IPS-18a (cell line): ENCODE measurements around the gene RASSF3.
A peak's percentile ranks its signal among the peaks of the same experiment; 100 is the strongest.
"Not testable (repeated sequence)": the region's sequence is repeated elsewhere in the genome, so short reads cannot be mapped to it uniquely, and the experiment has no call there.

Source experiments
- H3K27ac ChIP-seq: one replicate; pipeline ENCODE4 v1.5.1; 2013; ENCODE audit warnings: low read length
- H3K27me3 ChIP-seq: one replicate; pipeline ENCODE4 v1.6.1; 2013; ENCODE audit warnings: mild to moderate bottlenecking, low read length; ENCODE audit not compliant: control insufficient read depth, insufficient read depth
- H3K36me3 ChIP-seq: one replicate; pipeline ENCODE4 v1.6.1; 2013; ENCODE audit warnings: low read depth, low read length; ENCODE audit not compliant: control insufficient read depth
- H3K4me1 ChIP-seq: one replicate; pipeline ENCODE4 v1.6.1; 2013; ENCODE audit warnings: low read depth, low read length; ENCODE audit not compliant: control insufficient read depth
- H3K4me3 ChIP-seq: one replicate; pipeline ENCODE4 v1.5.1; 2013; ENCODE audit warnings: low read length
- H3K9ac ChIP-seq: one replicate; pipeline ENCODE4 v1.6.1; 2013; ENCODE audit warnings: mild to moderate bottlenecking, low read length, moderate library complexity
- H3K9me3 ChIP-seq: one replicate; pipeline ENCODE4 v1.6.1; 2013; ENCODE audit warnings: low read depth, low read length; ENCODE audit not compliant: control insufficient read depth

The RASSF3 gene

GRCh38 chr12:64624035-64624434 lies 13.7 kb downstream of the RASSF3 start:
- H3K4me1 ChIP-seq = peaks cover 21% of the 10 kb centered on the region
- H3K27ac ChIP-seq = no peak overlapping the region
- no peaks in the 10 kb centered on the region for H3K9me3 ChIP-seq
- H3K4me3 ChIP-seq = no peak overlapping the region
- H3K36me3 ChIP-seq = no peaks in the 10 kb centered on the region
- no peaks in the 10 kb centered on the region for H3K27me3 ChIP-seq
- no peak overlapping the region for H3K9ac ChIP-seq

GRCh38 chr12:64625243-64626077 lies 15.2 kb downstream of the RASSF3 start:
- H3K9me3 ChIP-seq = no peaks in the 10 kb centered on the region
- no peak overlapping the region for H3K4me3 ChIP-seq
- H3K27ac ChIP-seq = peak overlapping the region; percentile 62
- peaks cover 21% of the 10 kb centered on the region for H3K4me1 ChIP-seq
- no peaks in the 10 kb centered on the region for H3K36me3 ChIP-seq
- peak overlapping the region; percentile 9 for H3K9ac ChIP-seq
- no peaks in the 10 kb centered on the region for H3K27me3 ChIP-seq

- not testable (repeated sequence) for H3K36me3 ChIP-seq
Observed at GRCh38 chr12:64626588-64626987, 16.3 kb downstream of the RASSF3 start.

GRCh38 chr12:64627771-64628170 lies 17.5 kb downstream of the RASSF3 start:
- Histone ChIP-seq H3K27ac (no peak overlapping the region), H3K9ac (no peak overlapping the region), H3K4me3 (no peak overlapping the region), H3K36me3 (no peaks in the 10 kb centered on the region), H3K9me3 (no peaks in the 10 kb centered on the region), H3K27me3 (no peaks in the 10 kb centered on the region), H3K4me1 (peaks cover 21% of the 10 kb centered on the region)

More at GRCh38 chr12:64626588-64626987, 16.3 kb downstream of the RASSF3 start:
- peaks cover 21% of the 10 kb centered on the region for H3K4me1 ChIP-seq
- not testable (repeated sequence) for H3K27me3 ChIP-seq, H3K4me3 ChIP-seq, H3K27ac ChIP-seq, H3K9ac ChIP-seq, H3K9me3 ChIP-seq

GRCh38 chr12:64631197-64631596 lies 20.9 kb downstream of the RASSF3 start:
- Histone ChIP-seq H3K9ac (no peak overlapping the region), H3K9me3 (no peaks in the 10 kb centered on the region), H3K4me3 (no peak overlapping the region), H3K4me1 (peaks cover 9% of the 10 kb centered on the region), H3K27me3 (no peaks in the 10 kb centered on the region), H3K36me3 (peaks cover 3% of the 10 kb centered on the region), H3K27ac (no peak overlapping the region)

- no peak overlapping the region for H3K27ac ChIP-seq
- H3K9me3 ChIP-seq = no peaks in the 10 kb centered on the region
- peaks cover 3% of the 10 kb centered on the region for H3K36me3 ChIP-seq
- H3K27me3 ChIP-seq = no peaks in the 10 kb centered on the region
- H3K4me1 ChIP-seq = peaks cover 10% of the 10 kb centered on the region
- no peak overlapping the region for H3K4me3 ChIP-seq
- H3K9ac ChIP-seq = no peak overlapping the region
Observed at GRCh38 chr12:64633011-64633939, 23.0 kb downstream of the RASSF3 start.

GRCh38 chr12:64633940-64634337 lies 23.6 kb downstream of the RASSF3 start:
- no peak overlapping the region for H3K4me3 ChIP-seq
- no peaks in the 10 kb centered on the region for H3K27me3 ChIP-seq
- peaks cover 3% of the 10 kb centered on the region for H3K36me3 ChIP-seq
- no peaks in the 10 kb centered on the region for H3K9me3 ChIP-seq
- no peak overlapping the region for H3K27ac ChIP-seq
- peaks cover 10% of the 10 kb centered on the region for H3K4me1 ChIP-seq
- no peak overlapping the region for H3K9ac ChIP-seq

GRCh38 chr12:64634508-64635092 lies 24.3 kb downstream of the RASSF3 start:
- H3K4me3 ChIP-seq = no peak overlapping the region
- no peaks in the 10 kb centered on the region for H3K9me3 ChIP-seq
- H3K27ac ChIP-seq = no peak overlapping the region
- H3K9ac ChIP-seq = no peak overlapping the region
- no peaks in the 10 kb centered on the region for H3K27me3 ChIP-seq
- H3K36me3 ChIP-seq = peaks cover 3% of the 10 kb centered on the region
- H3K4me1 ChIP-seq = peaks cover 10% of the 10 kb centered on the region

- H3K9ac ChIP-seq = no peak overlapping the region
- no peaks in the 10 kb centered on the region for H3K9me3 ChIP-seq
- no peak overlapping the region for H3K27ac ChIP-seq
- H3K4me3 ChIP-seq = no peak overlapping the region
- peaks cover 10% of the 10 kb centered on the region for H3K4me1 ChIP-seq
- H3K27me3 ChIP-seq = no peaks in the 10 kb centered on the region
- peaks cover 3% of the 10 kb centered on the region for H3K36me3 ChIP-seq
Observed at GRCh38 chr12:64635356-64635998, 25.2 kb downstream of the RASSF3 start.

- Histone ChIP-seq H3K4me3 (no peak overlapping the region), H3K27me3 (no peaks in the 10 kb centered on the region), H3K9me3 (no peaks in the 10 kb centered on the region), H3K27ac (no peak overlapping the region), H3K36me3 (peaks cover 3% of the 10 kb centered on the region), H3K9ac (no peak overlapping the region), H3K4me1 (peaks cover 10% of the 10 kb centered on the region)
Observed at GRCh38 chr12:64636856-64637255, 26.6 kb downstream of the RASSF3 start.

GRCh38 chr12:64639466-64639865 lies 29.2 kb downstream of the RASSF3 start:
- no peaks in the 10 kb centered on the region for H3K27me3 ChIP-seq
- no peak overlapping the region for H3K9ac ChIP-seq
- H3K27ac ChIP-seq = no peak overlapping the region
- no peak overlapping the region for H3K4me3 ChIP-seq
- peaks cover 3% of the 10 kb centered on the region for H3K36me3 ChIP-seq
- H3K4me1 ChIP-seq = peaks cover 14% of the 10 kb centered on the region
- no peaks in the 10 kb centered on the region for H3K9me3 ChIP-seq
